ENCODE results near the gene CYB561D1.

Gene CYB561D1

DNA sequence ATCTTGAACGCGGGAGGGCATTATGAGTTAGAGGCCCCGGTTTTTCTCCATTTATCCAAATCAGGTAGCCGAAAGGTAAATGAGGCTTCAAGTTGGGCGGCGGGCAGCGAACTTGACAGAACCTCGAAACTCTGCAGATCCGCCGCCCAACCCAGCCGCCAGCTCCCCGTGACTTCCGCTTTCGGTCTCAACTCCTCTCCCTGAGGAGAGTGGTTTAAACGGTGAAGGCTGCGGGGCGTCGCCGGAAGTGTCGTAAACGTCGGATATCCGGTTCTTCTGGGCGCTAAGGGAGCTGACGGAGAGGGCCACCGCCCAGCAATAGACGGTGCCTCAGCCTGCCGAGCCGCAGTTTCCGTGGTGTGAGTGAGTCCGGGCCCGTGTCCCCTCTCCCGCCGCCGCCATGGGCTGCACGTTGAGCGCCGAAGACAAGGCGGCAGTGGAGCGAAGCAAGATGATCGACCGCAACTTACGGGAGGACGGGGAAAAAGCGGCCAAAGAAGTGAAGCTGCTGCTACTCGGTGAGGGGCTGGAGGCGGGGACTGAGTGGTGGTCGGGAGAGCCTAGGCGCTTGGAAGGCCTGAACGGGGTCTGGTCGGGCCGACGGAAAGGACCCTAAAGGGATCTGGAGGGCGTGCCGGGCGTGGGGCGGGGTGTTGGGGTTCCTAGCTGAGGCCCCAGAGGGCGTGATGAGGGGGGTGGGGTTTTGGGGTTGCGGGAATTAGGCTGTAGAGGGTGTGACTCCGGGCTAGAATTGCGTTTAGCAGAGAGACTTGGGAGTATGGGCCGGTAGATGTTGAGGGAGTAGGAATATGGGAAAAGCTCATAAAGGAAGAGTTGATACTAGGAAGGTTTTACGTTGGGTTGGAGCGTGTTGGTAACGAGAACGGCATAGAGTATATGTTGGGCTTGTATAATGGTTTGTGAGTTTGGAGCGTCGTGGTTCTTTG lies 54.7 kb downstream of the CYB561D1 start, which contains the start of gene GNAI3:
Gene GNAI3, plus strand, starts transcription at position 295 of the 947 bp plus-strand sequence. Its CDS starts 106 bp downstream, at position 401.
- peak; percentile 45 to 98 (median 94) for DNase-seq

Measured in hypothalamus (tissue), 51 donors.